GM23248 (cell line): ENCODE data around the gene SPTBN4.

Experiments used
- EZH2 ChIP-seq: fragments of 200-600 bp; sonication (generic); IDR thresholded peaks from 2 replicates; pipeline ENCODE4 v1.6.1; 2018; ENCODE audit warnings: antibody characterized with exemption, mild to moderate bottlenecking; ENCODE audit not compliant: insufficient read depth, poor library complexity, severe bottlenecking
- EZH2phosphoT487 ChIP-seq: fragments of 200-600 bp; sonication (generic); IDR thresholded peaks from 2 replicates; pipeline ENCODE4 v1.6.1; 2018; ENCODE audit warnings: antibody characterized with exemption, moderate library complexity, mild to moderate bottlenecking, low read depth; ENCODE audit not compliant: insufficient read depth

DNA sequence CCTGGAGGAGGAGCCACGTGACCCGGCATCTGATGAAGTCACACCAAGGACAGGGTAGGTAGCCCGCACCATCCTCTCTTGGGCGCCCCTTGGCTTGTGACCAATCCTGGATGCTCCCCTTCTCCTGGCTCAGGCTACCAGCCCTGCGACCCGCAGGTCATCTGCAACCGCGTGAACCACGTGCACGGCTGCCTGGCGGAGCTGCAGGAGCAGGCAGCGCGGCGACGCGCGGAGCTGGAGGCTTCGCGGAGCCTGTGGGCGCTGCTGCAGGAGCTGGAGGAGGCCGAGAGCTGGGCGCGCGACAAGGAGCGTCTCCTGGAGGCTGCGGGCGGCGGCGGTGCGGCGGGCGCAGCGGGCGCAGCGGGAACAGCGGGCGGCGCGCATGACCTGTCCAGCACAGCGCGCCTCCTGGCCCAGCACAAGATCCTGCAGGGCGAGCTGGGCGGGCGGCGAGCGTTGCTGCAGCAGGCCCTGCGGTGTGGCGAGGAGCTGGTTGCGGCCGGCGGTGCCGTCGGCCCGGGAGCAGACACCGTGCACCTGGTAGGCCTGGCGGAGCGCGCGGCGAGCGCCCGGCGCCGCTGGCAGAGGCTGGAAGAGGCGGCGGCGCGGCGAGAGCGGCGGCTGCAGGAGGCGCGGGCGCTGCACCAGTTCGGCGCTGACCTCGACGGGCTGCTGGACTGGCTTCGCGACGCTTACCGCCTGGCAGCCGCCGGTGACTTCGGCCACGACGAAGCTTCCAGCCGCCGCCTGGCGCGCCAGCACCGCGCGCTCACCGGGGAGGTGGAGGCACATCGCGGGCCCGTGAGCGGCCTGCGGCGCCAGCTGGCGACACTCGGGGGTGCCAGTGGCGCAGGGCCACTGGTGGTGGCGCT, 45.9 kb downstream of the SPTBN4 start:
- TF ChIP-seq EZH2 = no peak
- no peak for TF ChIP-seq EZH2phosphoT487
